ENCODE data around the gene COX4I1. TPM values are rescaled to one million over a fixed set of nuclear protein-coding genes. Genes with fewer than 3 reads are reported as not detected.
A peak's percentile ranks its signal among the peaks of the same experiment; 100 is the strongest.

Gene COX4I1
- 784 and 875 TPM in 2 replicates for total RNA-seq (2014; rRNA removed; shearing (Covaris generic))

- peak; percentile 84 for DNase-seq (ENCODE audit: low spot score)
Observed at GRCh38 chr16:85799497-85800320, at the start of gene COX4I1, which contains the start of gene EMC8. Gene COX4I1 (plus strand): TSS chr16:85799695. CDS start chr16:85801206, 1,511 bp downstream. Gene EMC8 (minus strand): TSS chr16:85799544. CDS start chr16:85799295, 249 bp downstream.

GRCh38 chr16:85749771-85750145 lies 49.7 kb upstream of the COX4I1 start:
- no peak for DNase-seq (ENCODE audit: low spot score)

- DNase-seq (ENCODE audit: low spot score) = no peak
Observed at GRCh38 chr16:85750146-85750826, 49.2 kb upstream of the COX4I1 start.

- DNase-seq (ENCODE audit: low spot score) = no peak
Observed at GRCh38 chr16:85750827-85751697, 48.4 kb upstream of the COX4I1 start, which contains the start of gene C16orf74. Gene C16orf74 (minus strand): TSS chr16:85751096. CDS start chr16:85735217, 15,879 bp downstream.

- DNase-seq (ENCODE audit: low spot score) = peak; percentile 61
Observed at GRCh38 chr16:85751698-85752501, 47.6 kb upstream of the COX4I1 start.

- no peak for DNase-seq (ENCODE audit: low spot score)
Observed at GRCh38 chr16:85752511-85753420, 46.7 kb upstream of the COX4I1 start.

- no peak for DNase-seq (ENCODE audit: low spot score)
Observed at GRCh38 chr16:85753559-85753958, 45.9 kb upstream of the COX4I1 start.

GRCh38 chr16:85753976-85754375 lies 45.5 kb upstream of the COX4I1 start:
- no peak for DNase-seq (ENCODE audit: low spot score)

- DNase-seq (ENCODE audit: low spot score) = no peak
Observed at GRCh38 chr16:85754413-85754812, 45.1 kb upstream of the COX4I1 start.

GRCh38 chr16:85755929-85756768 lies 43.3 kb upstream of the COX4I1 start:
- DNase-seq (ENCODE audit: low spot score) = no peak

GRCh38 chr16:85757341-85757822 lies 42.1 kb upstream of the COX4I1 start:
- peak; percentile 42 for DNase-seq (ENCODE audit: low spot score)

GRCh38 chr16:85759136-85759535 lies 40.4 kb upstream of the COX4I1 start:
- no peak for DNase-seq (ENCODE audit: low spot score)

GRCh38 chr16:85759631-85760419 lies 39.7 kb upstream of the COX4I1 start:
- DNase-seq (ENCODE audit: low spot score) = peak; percentile 27

GRCh38 chr16:85761861-85762260 lies 37.6 kb upstream of the COX4I1 start:
- DNase-seq (ENCODE audit: low spot score) = no peak

GRCh38 chr16:85762970-85763369 lies 36.5 kb upstream of the COX4I1 start:
- no peak for DNase-seq (ENCODE audit: low spot score)

- no peak for DNase-seq (ENCODE audit: low spot score)
Observed at GRCh38 chr16:85763616-85764015, 35.9 kb upstream of the COX4I1 start.

- DNase-seq (ENCODE audit: low spot score) = no peak
Observed at GRCh38 chr16:85765211-85765610, 34.3 kb upstream of the COX4I1 start.

GRCh38 chr16:85765767-85766166 lies 33.7 kb upstream of the COX4I1 start:
- no peak for DNase-seq (ENCODE audit: low spot score)
